Neural cell (in vitro differentiated cells): Measurements from ENCODE around the gene FGD4. TPM values are rescaled to one million over a fixed set of nuclear protein-coding genes. Genes with fewer than 3 reads are reported as not detected.
"Not testable (repeated sequence)": the region's sequence is repeated elsewhere in the genome, so short reads cannot be mapped to it uniquely, and the experiment has no call there.

ENCODE experiments used
- H2AFZ ChIP-seq: fragments of 200-600, 300-800 bp; sonication (generic), shearing (Covaris generic); 2 replicates; pipeline ENCODE4 v1.6.0; 2014; ENCODE audit warnings: low read depth, mild to moderate bottlenecking, antibody characterized with exemption, low read length, moderate library complexity
- H3F3A ChIP-seq: fragments of 200-600 bp; shearing (Covaris generic); 2 replicates; pipeline ENCODE4 v1.6.1; 2016; ENCODE audit warnings: mild to moderate bottlenecking, moderate library complexity, mixed read lengths, antibody characterized with exemption, low read length; ENCODE audit not compliant: insufficient read depth, poor library complexity, severe bottlenecking
- H3K27ac ChIP-seq: fragments of 200-600, 300-800 bp; sonication (generic), shearing (Covaris generic); 2 replicates; pipeline ENCODE4 v1.5.1; 2014; ENCODE audit warnings: mild to moderate bottlenecking, low read length, moderate library complexity
- H3K27me3 ChIP-seq: fragments of 300-800, 200-600 bp; sonication (generic), shearing (Covaris generic); 2 replicates; pipeline ENCODE4 v1.6.0; 2014; ENCODE audit warnings: mild to moderate bottlenecking, low read depth, low read length, moderate library complexity; ENCODE audit not compliant: insufficient read depth
- H3K36me3 ChIP-seq: fragments of 300-800, 200-600 bp; sonication (generic), shearing (Covaris generic); 2 replicates; pipeline ENCODE4 v1.5.1; 2014; ENCODE audit warnings: mild to moderate bottlenecking, antibody characterized with exemption, low read length, moderate library complexity; ENCODE audit not compliant: insufficient read depth
- H3K4me2 ChIP-seq: fragments of 300-800, 200-600 bp; sonication (generic), shearing (Covaris generic); 2 replicates; pipeline ENCODE4 v1.6.0; 2014; ENCODE audit warnings: mild to moderate bottlenecking, low read length
- H3K4me3 ChIP-seq: fragments of 300-800, 200-600 bp; sonication (generic), shearing (Covaris generic); 2 replicates; pipeline ENCODE4 v1.5.1; 2014; ENCODE audit warnings: mild to moderate bottlenecking, low read length, moderate library complexity
- H3K79me2 ChIP-seq: fragments of 200-600 bp; shearing (Covaris generic); replicated peaks from 2 replicates; pipeline ENCODE4 v1.6.0; 2014; ENCODE audit warnings: mild to moderate bottlenecking, low read length, moderate library complexity; ENCODE audit not compliant: insufficient read depth
- H3K9ac ChIP-seq: fragments of 300-800, 200-600 bp; sonication (generic), shearing (Covaris generic); 2 replicates; pipeline ENCODE4 v1.6.1; 2016; ENCODE audit warnings: mild to moderate bottlenecking, low read length, mixed read lengths
- H3K9me2 ChIP-seq: fragments of 200-600 bp; shearing (Covaris generic); 2 replicates; pipeline ENCODE4 v1.6.1; 2016; ENCODE audit warnings: mild to moderate bottlenecking, low read length, mixed read lengths; ENCODE audit not compliant: insufficient read depth
- H3K9me3 ChIP-seq: fragments of 200-600, 300-800 bp; sonication (generic), shearing (Covaris generic); 2 replicates; pipeline ENCODE4 v1.6.1; 2016; ENCODE audit warnings: mild to moderate bottlenecking, mixed run types, low read length, moderate library complexity, mixed read lengths
- H4K20me1 ChIP-seq: fragments of 200-600 bp; shearing (Covaris generic); 2 replicates; pipeline ENCODE4 v1.6.1; 2016; ENCODE audit warnings: mild to moderate bottlenecking, mixed run types; ENCODE audit not compliant: insufficient read depth
- CTCF ChIP-seq: fragments of 450-650 bp; IDR thresholded peaks from 2 replicates; pipeline ENCODE4 v1.5.1; 2014; ENCODE audit warnings: antibody characterized with exemption, mild to moderate bottlenecking, moderate library complexity; ENCODE audit not compliant: poor library complexity, severe bottlenecking
- EP300 ChIP-seq: fragments of 450-650 bp; conservative IDR thresholded peaks from 2 replicates; pipeline ENCODE4 v1.6.1; 2014; ENCODE audit warnings: antibody characterized with exemption, mild to moderate bottlenecking, moderate library complexity; ENCODE audit not compliant: poor library complexity, severe bottlenecking
- EZH2 ChIP-seq: fragments of 200-600, 300-800 bp; shearing (Covaris generic), sonication (generic); IDR thresholded peaks from 2 replicates; pipeline ENCODE4 v1.6.1; 2014; ENCODE audit warnings: antibody characterized with exemption, low read length, borderline replicate concordance, mild to moderate bottlenecking; ENCODE audit not compliant: insufficient read depth, poor library complexity, severe bottlenecking
- MXI1 ChIP-seq: fragments of 450-650 bp; conservative IDR thresholded peaks from 2 replicates; pipeline ENCODE4 v1.6.1; 2014; ENCODE audit warnings: antibody characterized with exemption, mild to moderate bottlenecking; ENCODE audit not compliant: poor library complexity, severe bottlenecking
- POLR2AphosphoS5 ChIP-seq: IDR thresholded peaks from 2 replicates; pipeline ENCODE4 v1.6.1; 2012
- RAD21 ChIP-seq: fragments of 450-650 bp; conservative IDR thresholded peaks from 2 replicates; pipeline ENCODE4 v1.6.1; 2014; ENCODE audit warnings: antibody characterized with exemption, mild to moderate bottlenecking, moderate library complexity
- SMC3 ChIP-seq: fragments of 450-650 bp; conservative IDR thresholded peaks from 2 replicates; pipeline ENCODE4 v1.6.1; 2014; ENCODE audit warnings: antibody characterized with exemption, mild to moderate bottlenecking, moderate library complexity; ENCODE audit not compliant: poor library complexity
- TAF1 ChIP-seq: IDR thresholded peaks from 2 replicates; pipeline ENCODE4 v1.6.1; 2012; ENCODE audit warnings: low read depth
- polyA plus RNA-seq: library from polyadenylated mRNA; depleted of rRNA; stranded (reverse); fragments of >200 nt; gene quantifications from 2 replicates; pipeline ENCODE4 v1.2.3, GENCODE V29; 2014
- TF ChIP-seq, protein P1 (sequence below): IDR thresholded peaks from 2 replicates; pipeline ENCODE4 v1.6.1; 2012; ENCODE audit warnings: borderline replicate concordance

Gene FGD4
- polyA plus RNA-seq, 1 donor from 2014 or later = 24.4 TPM

DNA sequence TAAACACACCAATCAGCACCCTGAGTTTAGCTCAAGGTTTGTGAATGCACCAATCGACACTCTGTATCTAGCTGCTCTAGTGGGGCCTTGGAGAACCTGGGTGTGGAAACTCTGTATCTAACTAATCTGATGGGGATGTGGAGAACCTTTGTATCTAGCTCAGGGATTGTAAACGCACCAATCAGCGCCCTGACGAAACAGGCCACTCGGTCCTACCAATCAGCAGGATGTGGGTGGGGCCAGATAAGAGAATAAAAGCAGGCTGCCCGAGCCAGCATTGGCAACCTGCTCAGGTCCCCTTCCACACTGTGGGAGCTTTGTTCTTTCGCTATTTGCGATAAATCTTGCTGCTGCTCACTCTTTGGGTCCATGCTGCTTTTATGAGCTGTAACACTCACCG is 127.0 kb downstream of the FGD4 start:
- peaks cover 72% of the 10 kb centered on the region for H3K79me2 ChIP-seq
- H3K27ac ChIP-seq, H3K4me3 ChIP-seq, H3K9me3 ChIP-seq, H3F3A ChIP-seq, H4K20me1 ChIP-seq, H3K36me3 ChIP-seq, H3K9ac ChIP-seq, H3K4me2 ChIP-seq, H3K27me3 ChIP-seq, H3K9me2 ChIP-seq, H2AFZ ChIP-seq: not testable (repeated sequence)

DNA sequence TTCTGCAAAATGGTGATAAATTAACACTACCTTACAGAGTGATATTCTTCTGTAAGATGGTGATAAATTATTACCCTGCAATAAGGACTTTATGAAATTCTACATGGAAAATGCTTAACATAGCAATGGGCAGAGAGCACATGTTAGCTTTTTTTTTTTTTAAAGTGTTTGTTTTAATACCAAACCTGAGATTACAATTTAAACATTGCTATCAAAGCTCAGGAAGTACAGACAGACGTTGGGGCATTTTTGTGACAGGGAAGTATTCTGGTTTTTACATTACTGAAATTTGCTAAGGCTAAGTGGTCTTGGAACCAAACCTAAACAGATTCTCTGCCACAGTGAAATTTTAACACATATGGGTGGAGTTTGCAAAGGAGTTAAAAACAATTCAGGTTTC is 133.1 kb downstream of the FGD4 start:
- H3K27me3 ChIP-seq = no peaks in the 10 kb centered on the region

More for the DNA sequence above, 133.1 kb downstream of the FGD4 start:
- Histone ChIP-seq H2AFZ (no peak overlapping the region), H3K79me2 (peaks cover 87% of the 10 kb centered on the region), H3K9me3 (no peaks in the 10 kb centered on the region), H3K4me3 (no peak overlapping the region), H3K4me2 (peak overlapping the region; percentile 20), H3K27ac (no peak overlapping the region), H3K9me2 (no peaks in the 10 kb centered on the region), H3K36me3 (no peaks in the 10 kb centered on the region), H4K20me1 (no peaks in the 10 kb centered on the region), H3F3A (no peaks in the 10 kb centered on the region), H3K9ac (no peak overlapping the region)
- TF ChIP-seq SMC3 = no peak
- TF ChIP-seq CTCF = no peak
- no peak for TF ChIP-seq EP300
- no peak for TF ChIP-seq POLR2AphosphoS5
- TF ChIP-seq TAF1 = no peak
- TF ChIP-seq EZH2 = no peak
- no peak for TF ChIP-seq RAD21
- TF ChIP-seq, protein P1, sequence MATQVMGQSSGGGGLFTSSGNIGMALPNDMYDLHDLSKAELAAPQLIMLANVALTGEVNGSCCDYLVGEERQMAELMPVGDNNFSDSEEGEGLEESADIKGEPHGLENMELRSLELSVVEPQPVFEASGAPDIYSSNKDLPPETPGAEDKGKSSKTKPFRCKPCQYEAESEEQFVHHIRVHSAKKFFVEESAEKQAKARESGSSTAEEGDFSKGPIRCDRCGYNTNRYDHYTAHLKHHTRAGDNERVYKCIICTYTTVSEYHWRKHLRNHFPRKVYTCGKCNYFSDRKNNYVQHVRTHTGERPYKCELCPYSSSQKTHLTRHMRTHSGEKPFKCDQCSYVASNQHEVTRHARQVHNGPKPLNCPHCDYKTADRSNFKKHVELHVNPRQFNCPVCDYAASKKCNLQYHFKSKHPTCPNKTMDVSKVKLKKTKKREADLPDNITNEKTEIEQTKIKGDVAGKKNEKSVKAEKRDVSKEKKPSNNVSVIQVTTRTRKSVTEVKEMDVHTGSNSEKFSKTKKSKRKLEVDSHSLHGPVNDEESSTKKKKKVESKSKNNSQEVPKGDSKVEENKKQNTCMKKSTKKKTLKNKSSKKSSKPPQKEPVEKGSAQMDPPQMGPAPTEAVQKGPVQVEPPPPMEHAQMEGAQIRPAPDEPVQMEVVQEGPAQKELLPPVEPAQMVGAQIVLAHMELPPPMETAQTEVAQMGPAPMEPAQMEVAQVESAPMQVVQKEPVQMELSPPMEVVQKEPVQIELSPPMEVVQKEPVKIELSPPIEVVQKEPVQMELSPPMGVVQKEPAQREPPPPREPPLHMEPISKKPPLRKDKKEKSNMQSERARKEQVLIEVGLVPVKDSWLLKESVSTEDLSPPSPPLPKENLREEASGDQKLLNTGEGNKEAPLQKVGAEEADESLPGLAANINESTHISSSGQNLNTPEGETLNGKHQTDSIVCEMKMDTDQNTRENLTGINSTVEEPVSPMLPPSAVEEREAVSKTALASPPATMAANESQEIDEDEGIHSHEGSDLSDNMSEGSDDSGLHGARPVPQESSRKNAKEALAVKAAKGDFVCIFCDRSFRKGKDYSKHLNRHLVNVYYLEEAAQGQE = no peak
- no peak for TF ChIP-seq MXI1
